Loucy (cell line): ENCODE results near the gene PKNOX2.

Source experiments
- H2AFZ ChIP-seq: fragments of 200-600 bp; sonication (generic); 2 replicates; pipeline ENCODE4 v1.6.0; 2016; ENCODE audit warnings: antibody characterized with exemption, mild to moderate bottlenecking, low read length, moderate library complexity
- H3F3A ChIP-seq: fragments of 200-600 bp; 2 replicates; pipeline ENCODE4 v1.6.0; 2016; ENCODE audit warnings: antibody characterized with exemption, low read depth, mild to moderate bottlenecking
- H3K27me3 ChIP-seq: fragments of 200-600 bp; sonication (generic); 2 replicates; pipeline ENCODE4 v1.6.1; 2014; ENCODE audit warnings: low read length, mild to moderate bottlenecking; ENCODE audit not compliant: insufficient read depth, poor library complexity, severe bottlenecking
- H3K36me3 ChIP-seq: fragments of 200-600 bp; sonication (generic); 2 replicates; pipeline ENCODE4 v1.6.1; 2016; ENCODE audit warnings: low read length; ENCODE audit not compliant: insufficient read depth
- H3K4me1 ChIP-seq: fragments of 200-600 bp; sonication (generic); 2 replicates; pipeline ENCODE4 v1.5.1; 2014; ENCODE audit warnings: low read length, mild to moderate bottlenecking; ENCODE audit not compliant: insufficient read depth, poor library complexity, severe bottlenecking
- H3K4me2 ChIP-seq: fragments of 200-600 bp; sonication (generic); 2 replicates; pipeline ENCODE4 v1.6.0; 2014; ENCODE audit warnings: antibody characterized with exemption, low read length, low read depth, mild to moderate bottlenecking; ENCODE audit not compliant: poor library complexity, severe bottlenecking
- H3K4me3 ChIP-seq: fragments of 200-600 bp; sonication (generic); 2 replicates; pipeline ENCODE4 v1.5.1; 2014; ENCODE audit warnings: low read length, mild to moderate bottlenecking, mixed read lengths; ENCODE audit not compliant: poor library complexity, severe bottlenecking
- H3K79me2 ChIP-seq: fragments of 200-600 bp; sonication (generic); 2 replicates; pipeline ENCODE4 v1.6.1; 2014; ENCODE audit warnings: low read length; ENCODE audit not compliant: insufficient read depth
- H3K9ac ChIP-seq: fragments of 200-600 bp; sonication (generic); 2 replicates; pipeline ENCODE4 v1.6.0; 2014; ENCODE audit warnings: mild to moderate bottlenecking, low read depth, low read length, moderate library complexity; ENCODE audit not compliant: poor library complexity, severe bottlenecking
- H3K9me2 ChIP-seq: fragments of 200-600 bp; sonication (generic); replicated peaks from 2 replicates; pipeline ENCODE4 v1.6.1; 2016; ENCODE audit warnings: low read depth, low read length, mixed read lengths
- H3K9me3 ChIP-seq: fragments of 200-600 bp; sonication (generic); 2 replicates; pipeline ENCODE4 v1.6.1; 2014; ENCODE audit warnings: mild to moderate bottlenecking, antibody characterized with exemption, low read length, low read depth; ENCODE audit not compliant: insufficient read depth
- H4K20me1 ChIP-seq: fragments of 200-600 bp; sonication (generic); 2 replicates; pipeline ENCODE4 v1.6.0; 2014; ENCODE audit warnings: antibody characterized with exemption, low read length, mild to moderate bottlenecking; ENCODE audit not compliant: insufficient read depth, poor library complexity, severe bottlenecking
- CTCF ChIP-seq: fragments of 200-600 bp; sonication (generic); conservative IDR thresholded peaks from 2 replicates; pipeline ENCODE4 v1.5.1; 2014; ENCODE audit warnings: mild to moderate bottlenecking, antibody characterized with exemption, low read length
- EZH2phosphoT487 ChIP-seq: fragments of 200-600 bp; IDR thresholded peaks from 2 replicates; pipeline ENCODE4 v1.6.1; 2018; ENCODE audit warnings: antibody characterized with exemption, mild to moderate bottlenecking, moderate library complexity, borderline replicate concordance

The PKNOX2 gene

GRCh38 chr11:125313271-125314219 lies 149.0 kb downstream of the PKNOX2 start:
- H3K36me3 ChIP-seq, result no peaks in the 10 kb centered on the region
- H3K4me2 ChIP-seq, result no peak overlapping the region
- H3K27me3 ChIP-seq, result no peaks in the 10 kb centered on the region

GRCh38 chr11:125314276-125315078 lies 149.9 kb downstream of the PKNOX2 start:
- Histone ChIP-seq H4K20me1 (no peaks in the 10 kb centered on the region), H3F3A (no peaks in the 10 kb centered on the region), H3K4me3 (no peak overlapping the region), H3K4me1 (no peaks in the 10 kb centered on the region), H3K9me3 (no peaks in the 10 kb centered on the region; the same call in 1 of the 2 replicates), H3K4me2 (no peak overlapping the region), H3K36me3 (no peaks in the 10 kb centered on the region), H3K9ac (no peak overlapping the region), H3K27me3 (no peaks in the 10 kb centered on the region), H2AFZ (no peak overlapping the region), H3K9me2 (no peaks in the 10 kb centered on the region), H3K79me2 (no peaks in the 10 kb centered on the region)
- TF ChIP-seq CTCF, result no peak
- no peak for TF ChIP-seq EZH2phosphoT487

More at GRCh38 chr11:125313271-125314219, 149.0 kb downstream of the PKNOX2 start:
- no peaks in the 10 kb centered on the region for H4K20me1 ChIP-seq
- H3K4me1 ChIP-seq, result no peaks in the 10 kb centered on the region
- no peak overlapping the region for H2AFZ ChIP-seq
- TF ChIP-seq CTCF (no peak), EZH2phosphoT487 (no peak)
- H3K9me2 ChIP-seq, result no peaks in the 10 kb centered on the region
- no peak overlapping the region for H3K4me3 ChIP-seq
- no peaks in the 10 kb centered on the region for H3F3A ChIP-seq
- no peaks in the 10 kb centered on the region for H3K79me2 ChIP-seq
- H3K9ac ChIP-seq, result no peak overlapping the region
- no peaks in the 10 kb centered on the region; the same call in 1 of the 2 replicates for H3K9me3 ChIP-seq

GRCh38 chr11:125315079-125315740 lies 150.7 kb downstream of the PKNOX2 start:
- no peaks in the 10 kb centered on the region for H3K79me2 ChIP-seq
- H3K27me3 ChIP-seq, result no peaks in the 10 kb centered on the region
- no peak overlapping the region for H3K9ac ChIP-seq
- no peak for TF ChIP-seq EZH2phosphoT487
- no peak overlapping the region for H3K4me3 ChIP-seq
- no peak overlapping the region for H3K4me2 ChIP-seq
- H3K36me3 ChIP-seq, result no peaks in the 10 kb centered on the region
- H3K9me3 ChIP-seq, result no peaks in the 10 kb centered on the region; the same call in 1 of the 2 replicates
- H3F3A ChIP-seq, result no peaks in the 10 kb centered on the region
- no peaks in the 10 kb centered on the region for H3K9me2 ChIP-seq
- H3K4me1 ChIP-seq, result no peaks in the 10 kb centered on the region
- no peaks in the 10 kb centered on the region for H4K20me1 ChIP-seq
- no peak overlapping the region for H2AFZ ChIP-seq
